Karpas-422 (cell line): Measurements from ENCODE around the gene VWCE. TPM values are rescaled to one million over a fixed set of nuclear protein-coding genes. Genes with fewer than 3 reads are reported as not detected.

Experiments
- DNase-seq: peaks from one replicate; pipeline ENCODE4 v3.0.0-alpha.2; 2015
- H2AFZ ChIP-seq: fragments of 200-600 bp; sonication (generic); 2 replicates; pipeline ENCODE4 v1.6.1; 2014; ENCODE audit warnings: antibody characterized with exemption, low read length, mixed read lengths
- H3K27ac ChIP-seq: fragments of 200-600 bp; sonication (generic); 2 replicates; pipeline ENCODE4 v1.5.1; 2014; ENCODE audit warnings: mild to moderate bottlenecking, low read length, moderate library complexity
- H3K27me3 ChIP-seq: fragments of 200-600 bp; sonication (generic); 2 replicates; pipeline ENCODE4 v1.6.1; 2014; ENCODE audit warnings: low read length, mixed read lengths
- H3K36me3 ChIP-seq: fragments of 200-600 bp; sonication (generic); 2 replicates; pipeline ENCODE4 v1.6.1; 2014; ENCODE audit warnings: low read length, mixed read lengths; ENCODE audit not compliant: insufficient read depth
- H3K4me1 ChIP-seq: fragments of 200-600 bp; sonication (generic); 2 replicates; pipeline ENCODE4 v1.6.1; 2014; ENCODE audit warnings: mild to moderate bottlenecking, low read length, mixed read lengths
- H3K4me2 ChIP-seq: fragments of 200-600 bp; sonication (generic); 2 replicates; pipeline ENCODE4 v1.6.1; 2014; ENCODE audit warnings: low read length, low read depth, mild to moderate bottlenecking; ENCODE audit not compliant: poor library complexity, severe bottlenecking
- H3K4me3 ChIP-seq: fragments of 200-600 bp; sonication (generic); 2 replicates; pipeline ENCODE4 v1.5.1; 2014; ENCODE audit warnings: mild to moderate bottlenecking, antibody characterized with exemption, low read length, mixed read lengths
- H3K79me2 ChIP-seq: fragments of 200-600 bp; sonication (generic); 2 replicates; pipeline ENCODE4 v1.6.1; 2014; ENCODE audit warnings: mild to moderate bottlenecking, low read length, mixed read lengths
- H3K9ac ChIP-seq: fragments of 200-600 bp; sonication (generic); 2 replicates; pipeline ENCODE4 v1.6.0; 2014; ENCODE audit warnings: low read length
- H3K9me2 ChIP-seq: fragments of 200-600 bp; sonication (generic), shearing (Covaris generic); replicated peaks from 2 replicates; pipeline ENCODE4 v1.6.0; 2014; ENCODE audit warnings: mild to moderate bottlenecking, low read length, moderate library complexity; ENCODE audit not compliant: insufficient read depth
- H3K9me3 ChIP-seq: fragments of 300-700, 200-600 bp; sonication (generic); 2 replicates; pipeline ENCODE4 v1.6.1; 2014; ENCODE audit warnings: low read length, mixed read lengths
- H4K20me1 ChIP-seq: fragments of 200-600 bp; sonication (generic); 2 replicates; pipeline ENCODE4 v1.6.1; 2014; ENCODE audit warnings: mild to moderate bottlenecking, antibody characterized with exemption, low read length, low read depth; ENCODE audit not compliant: insufficient read depth
- total RNA-seq: library from RNA; depleted of rRNA; stranded (reverse); fragments of >200 nt; shearing (Covaris generic); gene quantifications from 2 replicates; pipeline ENCODE4 v1.2.3, GENCODE V29; 2014; ENCODE audit warnings: low replicate concordance

VWCE gene
- total RNA-seq, 1 experiment from 2014 or later, result 0.07 TPM

DNA sequence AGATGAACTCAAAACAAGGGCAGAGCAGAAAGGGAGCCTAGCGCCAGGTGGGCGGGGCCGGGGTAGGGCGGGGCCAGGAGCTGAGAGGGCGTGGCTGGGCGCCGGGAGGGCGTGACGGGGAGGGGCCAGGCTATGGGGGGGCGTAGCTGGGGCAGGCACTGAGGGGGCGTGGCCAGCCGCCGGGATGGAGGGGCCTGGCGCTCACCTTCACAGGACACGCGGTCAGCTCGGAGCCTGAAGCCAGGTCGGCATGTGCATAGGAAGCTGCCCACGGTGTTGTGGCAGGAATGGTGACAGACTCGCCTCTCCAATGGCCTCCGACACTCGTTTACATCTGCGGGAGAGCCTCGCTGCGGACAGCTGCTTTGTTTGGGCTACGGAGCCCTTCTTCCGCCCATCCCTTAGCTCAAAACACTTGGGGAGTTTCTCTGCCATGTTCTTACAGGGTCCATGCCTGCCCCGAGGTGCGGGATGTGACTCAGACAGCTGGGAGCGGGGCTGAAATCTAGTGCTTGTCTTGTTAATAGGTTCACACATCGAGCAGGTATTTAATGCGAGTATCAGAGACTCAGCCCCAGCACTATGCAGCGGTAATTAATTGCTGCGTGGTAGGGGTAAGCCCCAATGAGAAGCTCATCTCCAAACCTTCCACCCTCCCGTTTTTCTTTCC lies 13.4 kb downstream of the VWCE start:
- Histone ChIP-seq H4K20me1 (no peaks in the 10 kb centered on the region), H3K9ac (no peak overlapping the region), H3K36me3 (no peaks in the 10 kb centered on the region), H2AFZ (no peak overlapping the region), H3K79me2 (no peaks in the 10 kb centered on the region), H3K27me3 (no peaks in the 10 kb centered on the region), H3K4me1 (no peaks in the 10 kb centered on the region), H3K4me2 (no peak overlapping the region), H3K4me3 (no peak overlapping the region), H3K27ac (no peak overlapping the region), H3K9me2 (no peaks in the 10 kb centered on the region), H3K9me3 (no peaks in the 10 kb centered on the region)
- peak; percentile 86 for DNase-seq

DNA sequence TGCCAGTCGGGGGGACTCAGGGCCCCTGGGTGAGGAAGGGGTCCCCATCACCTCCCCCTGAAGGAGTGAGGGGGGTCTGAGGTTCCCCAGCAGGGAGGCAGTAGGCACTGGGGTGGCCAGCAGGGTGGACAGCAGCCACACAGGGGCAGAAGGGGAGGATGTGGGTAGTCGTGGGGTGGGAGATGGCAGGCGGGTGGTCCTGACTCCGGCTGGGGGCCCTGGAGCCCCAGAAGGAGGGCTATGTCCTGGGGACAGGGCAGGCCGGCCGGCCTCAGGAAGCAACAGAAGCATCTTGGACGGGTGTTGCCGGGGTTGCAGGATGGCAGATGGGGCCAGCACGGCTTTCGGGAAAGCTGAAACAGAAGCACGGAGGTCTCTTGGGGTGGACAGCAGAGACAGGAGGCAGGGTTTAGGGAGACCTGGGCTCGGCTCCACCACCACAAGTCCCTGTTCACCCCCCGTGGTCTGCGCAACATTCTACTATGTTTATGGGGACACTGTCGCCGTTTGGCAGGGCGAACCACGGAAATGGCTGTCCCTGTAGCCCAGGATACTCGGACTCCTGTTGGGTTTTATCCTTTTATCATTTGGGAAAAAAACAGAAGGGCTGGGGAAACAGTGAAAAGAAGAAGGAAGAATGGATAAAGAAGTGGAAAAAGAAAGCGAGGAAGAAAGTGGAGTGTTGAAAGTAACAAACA lies 14.1 kb downstream of the VWCE start:
- Histone ChIP-seq H3K4me1 (no peaks in the 10 kb centered on the region), H2AFZ (no peak overlapping the region), H3K4me2 (no peak overlapping the region), H3K36me3 (no peaks in the 10 kb centered on the region), H3K9ac (no peak overlapping the region), H3K4me3 (no peak overlapping the region), H3K27ac (no peak overlapping the region), H4K20me1 (no peaks in the 10 kb centered on the region), H3K79me2 (no peaks in the 10 kb centered on the region), H3K27me3 (no peaks in the 10 kb centered on the region), H3K9me3 (no peaks in the 10 kb centered on the region), H3K9me2 (no peaks in the 10 kb centered on the region)
- DNase-seq, result no peak

DNA sequence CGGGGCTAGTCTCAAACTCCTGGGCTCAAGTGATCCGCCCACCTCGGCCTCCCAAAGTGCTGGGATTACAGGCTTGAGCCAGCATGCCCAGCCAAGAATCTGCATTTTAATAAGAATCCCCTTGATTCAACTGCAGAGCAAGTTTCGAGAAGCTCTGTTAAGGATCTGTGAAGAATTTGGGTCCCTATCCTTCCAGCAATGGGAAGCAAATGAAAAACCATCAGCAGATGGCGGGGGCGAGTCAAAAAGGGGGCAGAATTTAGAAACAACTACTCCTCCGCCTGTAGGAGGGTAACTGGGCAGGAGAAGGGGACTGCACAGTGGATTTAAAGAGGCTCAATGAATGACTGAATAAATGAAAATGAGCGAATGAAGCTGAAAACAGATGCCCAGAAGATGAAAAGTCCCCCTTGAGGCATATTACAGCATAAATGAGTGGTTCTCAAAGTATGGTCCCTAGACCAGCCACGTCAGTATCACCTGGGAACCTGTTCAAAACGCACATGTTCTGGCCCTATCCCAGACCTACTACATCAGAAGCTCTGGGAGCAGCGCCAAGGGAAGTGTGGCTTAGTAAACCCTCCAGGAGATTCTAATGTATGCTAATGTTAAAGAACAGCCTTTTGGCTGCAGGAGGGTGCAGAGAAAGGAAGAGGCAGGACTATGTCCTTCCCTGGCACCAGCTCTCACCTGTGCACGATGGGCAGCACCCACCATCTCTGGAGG lies 15.0 kb downstream of the VWCE start:
- H3K9me3 ChIP-seq, result no peaks in the 10 kb centered on the region
- H3K4me3 ChIP-seq, result no peak overlapping the region
- no peak for DNase-seq
- no peaks in the 10 kb centered on the region for H3K9me2 ChIP-seq
- no peak overlapping the region for H3K27ac ChIP-seq
- no peaks in the 10 kb centered on the region for H3K4me1 ChIP-seq
- H3K4me2 ChIP-seq, result no peak overlapping the region
- H3K9ac ChIP-seq, result no peak overlapping the region
- no peaks in the 10 kb centered on the region for H3K27me3 ChIP-seq
- no peak overlapping the region for H2AFZ ChIP-seq
- 0 out of 2 replicates have a peak, but pooled peaks cover 4% of the 10 kb centered on the region for H4K20me1 ChIP-seq
- no peaks in the 10 kb centered on the region for H3K79me2 ChIP-seq
- no peaks in the 10 kb centered on the region for H3K36me3 ChIP-seq

DNA sequence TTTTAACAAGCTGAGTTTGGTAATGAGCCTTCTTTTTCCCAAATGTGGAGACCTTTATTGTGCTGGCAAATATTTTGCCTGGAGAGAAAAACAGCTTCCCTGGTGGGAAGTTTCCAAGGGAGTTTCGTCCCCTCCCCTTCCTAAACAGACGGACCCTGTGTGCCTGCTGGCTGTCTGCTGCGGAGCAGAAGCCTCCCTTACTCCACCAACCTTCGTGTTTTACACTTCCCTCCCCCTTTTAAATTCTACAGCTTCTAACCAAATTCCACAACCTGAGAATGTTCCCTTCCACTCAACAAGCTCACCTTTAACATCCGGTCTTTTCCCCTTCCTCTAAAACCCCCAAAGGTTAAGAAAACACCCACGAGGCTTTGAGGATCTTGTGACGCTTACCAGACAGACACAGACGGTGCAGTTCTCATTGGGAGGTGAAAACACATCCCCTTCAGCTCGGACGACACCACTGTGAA lies 17.1 kb downstream of the VWCE start:
- DNase-seq, result no peak
- Histone ChIP-seq H3K9me3 (no peaks in the 10 kb centered on the region), H3K27me3 (no peaks in the 10 kb centered on the region), H3K4me3 (no peak overlapping the region), H3K9me2 (no peaks in the 10 kb centered on the region), H3K4me2 (no peak overlapping the region), H3K9ac (no peak overlapping the region), H3K27ac (no peak overlapping the region), H4K20me1 (0 out of 2 replicates have a peak, but pooled peaks cover 4% of the 10 kb centered on the region), H3K79me2 (no peaks in the 10 kb centered on the region), H3K4me1 (no peaks in the 10 kb centered on the region), H3K36me3 (no peaks in the 10 kb centered on the region), H2AFZ (no peak overlapping the region)

DNA sequence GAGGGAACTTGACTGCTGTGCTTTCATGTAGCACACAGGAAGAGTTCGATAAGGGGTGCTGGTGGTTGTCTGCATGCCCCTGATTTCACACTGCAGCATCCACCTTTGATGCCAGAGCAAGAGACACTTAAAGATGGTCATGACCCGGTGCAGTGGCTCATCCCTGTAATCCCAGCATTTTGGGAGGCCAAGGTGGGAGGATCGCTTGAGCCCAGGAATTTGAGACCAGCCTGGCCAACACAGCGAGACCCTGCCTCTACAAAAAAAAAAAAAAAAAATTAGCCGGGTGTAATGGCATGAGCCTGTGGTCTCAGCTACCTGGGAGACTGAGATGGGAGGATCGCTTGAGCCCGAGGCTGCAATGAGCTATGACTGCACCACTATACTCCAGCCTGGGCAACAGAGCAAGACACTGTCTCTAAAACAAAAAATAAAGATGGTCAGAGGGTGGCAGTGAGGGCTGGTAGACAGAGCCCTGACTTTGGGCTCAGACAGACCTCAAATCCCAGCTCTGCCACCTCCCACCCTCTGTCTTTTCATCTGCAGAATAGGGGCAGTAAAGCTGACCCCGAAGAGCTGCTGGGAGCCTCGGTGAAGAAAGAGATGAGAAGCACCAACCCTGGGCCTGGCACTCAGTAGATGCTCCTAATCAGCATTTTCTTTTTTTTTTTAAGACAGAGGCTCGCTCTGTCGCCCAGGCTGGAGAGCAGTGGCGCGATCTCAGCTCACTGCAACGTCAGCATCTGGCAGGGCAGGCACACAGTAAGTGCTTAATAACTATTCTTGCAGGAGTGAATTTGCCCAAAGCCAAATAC lies 17.7 kb downstream of the VWCE start:
- H3K9me2 ChIP-seq, result no peaks in the 10 kb centered on the region
- H3K9me3 ChIP-seq, result no peaks in the 10 kb centered on the region
- 0 out of 2 replicates have a peak, but pooled peaks cover 4% of the 10 kb centered on the region for H4K20me1 ChIP-seq
- no peak overlapping the region for H3K9ac ChIP-seq
- H3K36me3 ChIP-seq, result no peaks in the 10 kb centered on the region
- no peak for DNase-seq
- H3K4me2 ChIP-seq, result no peak overlapping the region
- H3K4me3 ChIP-seq, result no peak overlapping the region
- no peaks in the 10 kb centered on the region for H3K4me1 ChIP-seq
- H3K79me2 ChIP-seq, result no peaks in the 10 kb centered on the region
- no peaks in the 10 kb centered on the region for H3K27me3 ChIP-seq
- no peak overlapping the region for H3K27ac ChIP-seq
- no peak overlapping the region for H2AFZ ChIP-seq

DNA sequence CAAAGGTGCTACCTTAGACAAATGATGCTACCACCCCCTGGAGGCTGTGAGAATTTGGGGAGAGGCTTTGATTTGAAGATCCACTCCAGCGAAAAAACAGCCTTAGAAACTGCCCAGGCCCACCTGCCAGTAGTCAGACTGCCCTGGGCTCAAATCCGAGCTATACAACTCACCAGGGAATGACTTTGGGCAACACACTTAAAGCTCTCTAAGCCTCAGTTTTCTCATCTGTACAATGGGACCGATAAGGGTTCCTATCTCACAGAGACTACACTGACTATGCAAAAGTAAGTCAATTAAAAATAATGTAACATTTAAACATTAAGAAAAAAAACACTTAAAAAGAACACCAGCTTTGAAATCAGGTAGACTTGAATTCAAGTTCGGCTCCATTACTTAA lies 19.9 kb downstream of the VWCE start:
- Histone ChIP-seq H3K79me2 (no peaks in the 10 kb centered on the region), H3K4me2 (no peak overlapping the region), H2AFZ (no peak overlapping the region), H4K20me1 (0 out of 2 replicates have a peak, but pooled peaks cover 4% of the 10 kb centered on the region), H3K9me3 (no peaks in the 10 kb centered on the region), H3K36me3 (no peaks in the 10 kb centered on the region), H3K9ac (no peak overlapping the region), H3K27me3 (no peaks in the 10 kb centered on the region), H3K4me1 (no peaks in the 10 kb centered on the region), H3K4me3 (no peak overlapping the region), H3K27ac (no peak overlapping the region), H3K9me2 (no peaks in the 10 kb centered on the region)
- DNase-seq, result no peak

DNA sequence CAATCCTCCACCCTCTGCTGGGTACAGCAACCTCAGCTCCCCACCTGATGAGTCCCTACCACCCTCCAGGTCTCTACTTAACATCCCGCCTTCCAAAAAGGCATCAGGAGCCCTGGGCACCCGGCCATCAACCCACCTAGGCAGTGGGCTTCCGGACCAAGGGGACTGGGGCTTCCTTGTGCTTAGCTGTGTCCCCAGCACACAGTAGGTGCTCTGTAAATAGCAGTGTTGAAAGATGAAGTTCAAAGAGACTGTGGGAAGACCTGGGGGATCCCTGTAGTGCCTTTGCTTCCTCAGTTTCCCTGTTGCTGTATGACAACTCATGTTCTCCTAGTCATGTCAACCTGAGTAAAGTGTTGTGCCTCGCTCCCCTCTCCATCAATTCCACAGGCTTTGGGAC lies 21.0 kb downstream of the VWCE start:
- Histone ChIP-seq H3K4me1 (no peaks in the 10 kb centered on the region), H3K27ac (no peak overlapping the region), H3K9me3 (no peaks in the 10 kb centered on the region), H3K4me2 (no peak overlapping the region), H2AFZ (no peak overlapping the region), H3K4me3 (no peak overlapping the region), H3K36me3 (no peaks in the 10 kb centered on the region), H4K20me1 (0 out of 2 replicates have a peak, but pooled peaks cover 4% of the 10 kb centered on the region), H3K27me3 (no peaks in the 10 kb centered on the region), H3K79me2 (no peaks in the 10 kb centered on the region), H3K9ac (no peak overlapping the region), H3K9me2 (no peaks in the 10 kb centered on the region)
- no peak for DNase-seq
